ENCODE data around the gene PIGC. TPM values are rescaled to one million over a fixed set of nuclear protein-coding genes. Genes with fewer than 3 reads are reported as not detected.

The PIGC gene
- total and polyA plus RNA-seq, 10 of the 15 experiments (the other 5 are each of a cell fraction or from before 2014, with no cell fraction given), result 11.0 to 37.3 (median 19.6) TPM

GRCh38 chr1:172473302-172473701 is 29.4 kb upstream of the PIGC start:
- Histone ChIP-seq H3K9me3 (replicated peaks; ENCODE audit: control insufficient read depth, insufficient read depth, low read length) (no peaks in the 10 kb centered on the region), H3K27ac (ENCODE audit: control insufficient read depth, insufficient read depth) (no peak overlapping the region), H4K20me1 (ENCODE audit: control insufficient read depth, insufficient read depth) (no peaks in the 10 kb centered on the region), H3K4me1 (ENCODE audit: control insufficient read depth, insufficient read depth, low read length) (no peaks in the 10 kb centered on the region), H3K27me3 (replicated peaks in 1 of 2; ENCODE audit: control insufficient read depth in 2 of 2, insufficient read depth in 2 of 2, low read length in 1 of 2) (no peaks in the 10 kb centered on the region; a peak in 3 of 4 replicates), H3K4me3 (no peak overlapping the region), H3K9ac (ENCODE audit: control insufficient read depth, insufficient read depth, low read length) (no peak overlapping the region), H3K4me2 (ENCODE audit: control insufficient read depth, insufficient read depth) (no peak overlapping the region), H3K36me3 (ENCODE audit: control insufficient read depth in 2 of 2, insufficient read depth in 2 of 2, low read length in 1 of 2) (no peaks in the 10 kb centered on the region), H2AFZ (ENCODE audit: control insufficient read depth, low read depth, low read length) (no peak overlapping the region), H3K79me2 (ENCODE audit: control insufficient read depth, insufficient read depth, low read length) (no peaks in the 10 kb centered on the region)
- CTCF ChIA-PET, result interaction anchor here (0.9 to 1.3 kb wide), 3 partner anchors 13 to 471 kb away, joined by 3 to 4 read pairs (median 4); no protein-coding TSS in a partner anchor
- no TSS peak for BruUV-seq (replicated peaks)
- in situ Hi-C loops (cut with MboI), result no loop called here
- intact Hi-C loops (cut with micrococcal nuclease; ENCODE audit: unreplicated experiment), result no loop called here
- SMC1A ChIA-PET (ENCODE audit: uncharacterized antibody, unreplicated experiment), result no interaction called here
- POLR2A ChIA-PET, result no interaction called here
- 35% methylated on average over 3 of the region's 3 CpGs for WGBS (ENCODE audit: insufficient coverage, insufficient replicate concordance, low lambda C conversion rate, missing lambda C conversion rate)
- TF ChIP-seq RAD51 (IDR thresholded peaks at IDR 0.05), result no peak
- no peak for TF ChIP-seq TARDBP (IDR thresholded peaks at IDR 0.05; ENCODE audit: borderline replicate concordance)
- no peak for TF ChIP-seq ZBTB33 (IDR thresholded peaks at IDR 0.05)
- no peak for TF ChIP-seq E2F4 (IDR thresholded peaks at IDR 0.05; ENCODE audit: low read depth, low read length)
- RAD21 ChIA-PET (ENCODE audit: unreplicated experiment), result no interaction called here
- FAIRE-seq, result no peak
- no peak for ATAC-seq
- DNase-seq (ENCODE audit: low read depth, low spot score), result no peak

GRCh38 chr1:172472495-172472894 is 28.6 kb upstream of the PIGC start:
- no TSS peak for BruUV-seq (replicated peaks)
- no peaks in the 10 kb centered on the region for H3K79me2 ChIP-seq (ENCODE audit: control insufficient read depth, insufficient read depth, low read length)
- SMC1A ChIA-PET (ENCODE audit: uncharacterized antibody, unreplicated experiment), result no interaction called here
- in situ Hi-C loops (cut with MboI) (no loop called here), intact Hi-C loops (cut with micrococcal nuclease; ENCODE audit: unreplicated experiment) (no loop called here)
- H2AFZ ChIP-seq (ENCODE audit: control insufficient read depth, low read depth, low read length), result no peak overlapping the region
- FAIRE-seq, result no peak
- no peak overlapping the region for H3K4me3 ChIP-seq
- H3K27ac ChIP-seq (ENCODE audit: control insufficient read depth, insufficient read depth), result no peak overlapping the region
- H3K9ac ChIP-seq (ENCODE audit: control insufficient read depth, insufficient read depth, low read length), result no peak overlapping the region
- H3K36me3 ChIP-seq (ENCODE audit: control insufficient read depth in 2 of 2, insufficient read depth in 2 of 2, low read length in 1 of 2), result no peaks in the 10 kb centered on the region
- 0% methylated on average over 1 of the region's 1 CpG for WGBS (ENCODE audit: insufficient coverage, insufficient replicate concordance, low lambda C conversion rate, missing lambda C conversion rate)
- no peaks in the 10 kb centered on the region; a peak in 3 of 4 replicates for H3K27me3 ChIP-seq (replicated peaks in 1 of 2; ENCODE audit: control insufficient read depth in 2 of 2, insufficient read depth in 2 of 2, low read length in 1 of 2)
- CTCF ChIA-PET, result interaction anchor here (1.0 to 1.3 kb wide), 2 partner anchors 14 to 43 kb away, joined by 3 to 4 read pairs; no protein-coding TSS in a partner anchor
- H3K9me3 ChIP-seq (replicated peaks; ENCODE audit: control insufficient read depth, insufficient read depth, low read length), result no peaks in the 10 kb centered on the region
- no peak for ATAC-seq
- no peak overlapping the region for H3K4me2 ChIP-seq (ENCODE audit: control insufficient read depth, insufficient read depth)
- no peaks in the 10 kb centered on the region for H3K4me1 ChIP-seq (ENCODE audit: control insufficient read depth, insufficient read depth, low read length)
- RAD21 ChIA-PET (ENCODE audit: unreplicated experiment), result no interaction called here
- POLR2A ChIA-PET, result no interaction called here
- no peak for DNase-seq (ENCODE audit: low read depth, low spot score)
- H4K20me1 ChIP-seq (ENCODE audit: control insufficient read depth, insufficient read depth), result no peaks in the 10 kb centered on the region
- TF ChIP-seq PBX3 (IDR thresholded peaks at IDR 0.05; ENCODE audit: insufficient replicate concordance, low read depth, low read length) (no peak), TCF12 (IDR thresholded peaks at IDR 0.05; ENCODE audit: low read depth, low read length) (no peak), SREBF2 (IDR thresholded peaks at IDR 0.05; ENCODE audit: low read length) (no peak), ZNF687 (IDR thresholded peaks at IDR 0.05) (no peak), TCF7 (IDR thresholded peaks at IDR 0.05; ENCODE audit: borderline replicate concordance) (no peak)

Measured in GM12878 (cell line).